SJSA1 (cell line): Measurements from ENCODE around the gene SIRPB2. TPM values are rescaled to one million over a fixed set of nuclear protein-coding genes. Genes with fewer than 3 reads are reported as not detected.

Experiments
- DNase-seq, 2 experiments: peaks; one replicate each; pipeline ENCODE4 v3.0.0-alpha.2; 2015 to 2020; ENCODE audit warnings: low spot score in 2 of 2, low read depth in 1 of 2
- H3K27ac ChIP-seq: fragments of 250-450 bp; sonication (Bioruptor Pico); 2 replicates; pipeline ENCODE4 v1.5.1; 2020; ENCODE audit warnings: mild to moderate bottlenecking, moderate library complexity
- H3K27me3 ChIP-seq: fragments of 250-450 bp; sonication (Bioruptor Pico); replicated peaks from 2 replicates; pipeline ENCODE4 v1.5.1; 2020; ENCODE audit warnings: mild to moderate bottlenecking, moderate library complexity
- H3K36me3 ChIP-seq: fragments of 250-450 bp; sonication (Bioruptor Pico); 2 replicates; pipeline ENCODE4 v1.5.1; 2020; ENCODE audit warnings: mild to moderate bottlenecking
- H3K4me1 ChIP-seq: fragments of 250-450 bp; sonication (Bioruptor Pico); replicated peaks from 2 replicates; pipeline ENCODE4 v1.6.1; 2021; ENCODE audit warnings: mild to moderate bottlenecking
- H3K4me3 ChIP-seq: fragments of 250-450 bp; sonication (Bioruptor Pico); 2 replicates; pipeline ENCODE4 v1.5.1; 2020; ENCODE audit warnings: mild to moderate bottlenecking
- H3K9me3 ChIP-seq: fragments of 250-450 bp; sonication (Bioruptor Pico); replicated peaks from 2 replicates; pipeline ENCODE4 v1.5.1; 2020; ENCODE audit warnings: mild to moderate bottlenecking
- total RNA-seq: library from RNA; depleted of rRNA; stranded (reverse); fragments of >200 nt; shearing (Covaris generic); gene quantifications from 2 replicates; pipeline ENCODE4 v1.2.3, GENCODE V29; 2014

The SIRPB2 gene
- total RNA-seq, 1 experiment from 2014 or later, result not detected

DNA sequence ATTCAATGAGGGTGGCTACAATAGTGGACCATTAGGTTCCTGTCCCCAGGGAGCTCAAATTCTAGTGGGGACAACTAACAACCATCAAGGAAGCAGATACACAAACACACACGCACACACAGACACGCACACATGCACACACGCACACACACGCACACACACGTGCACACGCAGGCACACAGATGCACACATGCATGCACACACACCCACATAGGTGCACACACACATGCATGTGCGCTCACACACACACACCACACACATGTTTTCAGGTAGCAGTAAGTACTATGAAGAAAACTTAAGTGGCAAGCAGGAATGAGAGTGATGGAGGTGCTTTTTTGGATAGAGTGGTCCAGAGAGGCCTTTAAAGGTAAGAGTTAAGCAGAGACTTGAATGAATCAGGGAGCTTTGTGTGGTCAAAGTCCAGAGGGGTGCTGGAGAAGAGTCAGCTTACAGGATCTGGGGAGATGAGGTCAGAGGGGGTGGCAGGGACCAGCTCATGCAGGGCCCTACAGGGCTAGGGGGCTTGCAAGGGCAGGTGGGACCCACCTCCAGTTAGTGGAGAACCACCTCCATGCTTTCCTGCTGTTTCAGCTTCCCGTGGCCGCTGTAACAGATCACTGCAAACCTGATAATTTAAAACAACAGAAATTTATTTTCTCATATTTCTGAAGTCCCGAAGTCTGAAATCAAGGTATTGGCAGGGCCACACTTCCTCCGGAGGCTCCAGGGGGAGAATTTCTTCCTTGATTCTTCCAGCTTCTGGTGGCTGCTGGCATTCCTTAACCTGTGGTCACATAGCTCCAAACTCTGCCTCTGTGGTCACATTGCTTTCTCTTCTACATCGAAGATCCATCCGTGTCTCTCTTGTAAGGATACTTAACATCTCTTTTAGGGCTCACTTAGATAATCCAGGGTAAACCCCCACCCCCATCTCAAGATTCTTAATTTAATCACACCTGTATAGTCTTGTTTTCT, 17.7 kb downstream of the SIRPB2 start:
- H3K27ac ChIP-seq, result no peak overlapping the region
- DNase-seq, result no peak
- no peaks in the 10 kb centered on the region for H3K27me3 ChIP-seq
- H3K4me3 ChIP-seq, result no peak overlapping the region
- H3K36me3 ChIP-seq, result no peaks in the 10 kb centered on the region
- peaks cover 17% of the 10 kb centered on the region for H3K4me1 ChIP-seq
- H3K9me3 ChIP-seq, result no peaks in the 10 kb centered on the region

DNA sequence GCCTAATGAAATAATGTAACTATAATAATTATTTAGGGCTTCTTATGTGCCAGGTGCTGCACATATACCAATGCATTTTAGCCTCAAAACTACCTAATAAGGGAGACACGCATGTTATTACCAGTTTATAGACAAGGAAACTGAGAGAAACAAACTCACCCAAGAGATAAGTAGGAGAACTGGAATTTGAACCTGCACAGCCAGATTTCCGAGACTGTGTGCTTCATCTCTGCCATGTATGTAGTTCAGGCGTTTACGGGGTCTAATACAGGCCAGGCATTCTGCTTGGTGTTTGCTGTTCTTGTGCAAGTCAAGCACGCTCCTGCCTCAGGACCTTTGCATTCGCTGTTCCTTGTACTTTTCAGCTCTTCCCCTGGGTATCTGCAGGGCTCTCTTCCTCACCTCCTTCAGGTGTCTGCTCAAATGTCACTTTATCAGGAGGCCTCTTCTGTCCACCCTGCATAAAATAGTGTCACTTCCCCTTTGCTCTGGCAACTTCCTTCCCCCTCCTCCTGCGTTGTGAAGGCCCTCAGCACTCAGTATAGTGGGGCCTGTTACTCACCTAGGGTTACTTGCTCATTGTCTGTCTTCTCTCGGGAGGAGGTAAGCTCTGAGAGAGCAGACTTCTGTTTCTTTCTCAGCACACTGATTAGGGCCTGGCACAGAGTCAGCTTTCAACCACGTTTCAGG, 18.5 kb downstream of the SIRPB2 start:
- Histone ChIP-seq H3K27me3 (no peaks in the 10 kb centered on the region), H3K36me3 (no peaks in the 10 kb centered on the region), H3K4me1 (peaks cover 13% of the 10 kb centered on the region), H3K27ac (no peak overlapping the region), H3K9me3 (no peaks in the 10 kb centered on the region), H3K4me3 (no peak overlapping the region)
- no peak for DNase-seq

DNA sequence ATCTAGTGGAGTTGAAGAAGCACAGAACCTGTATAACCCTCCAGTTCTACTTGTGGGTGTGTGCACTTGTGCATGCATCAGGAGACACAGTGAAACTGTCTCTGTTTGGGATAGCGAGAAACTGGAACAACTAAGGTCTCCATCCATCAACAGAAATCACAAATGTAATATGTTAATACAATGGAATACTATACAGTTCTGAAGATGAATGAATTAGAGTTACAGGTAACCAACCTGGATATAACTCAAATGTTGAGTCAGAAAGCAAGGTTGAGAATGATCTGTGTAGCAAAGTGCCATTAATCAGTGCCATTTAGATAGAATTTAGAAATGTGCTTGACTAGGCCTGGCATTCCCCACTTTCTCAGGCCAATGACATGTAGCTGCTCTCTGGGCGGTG, 20.0 kb downstream of the SIRPB2 start:
- Histone ChIP-seq H3K27ac (no peak overlapping the region), H3K4me3 (no peak overlapping the region), H3K27me3 (no peaks in the 10 kb centered on the region), H3K4me1 (peaks cover 13% of the 10 kb centered on the region), H3K36me3 (peaks cover 4% of the 10 kb centered on the region), H3K9me3 (peaks cover 3% of the 10 kb centered on the region; the same call in 1 of the 2 replicates)
- DNase-seq, result no peak

DNA sequence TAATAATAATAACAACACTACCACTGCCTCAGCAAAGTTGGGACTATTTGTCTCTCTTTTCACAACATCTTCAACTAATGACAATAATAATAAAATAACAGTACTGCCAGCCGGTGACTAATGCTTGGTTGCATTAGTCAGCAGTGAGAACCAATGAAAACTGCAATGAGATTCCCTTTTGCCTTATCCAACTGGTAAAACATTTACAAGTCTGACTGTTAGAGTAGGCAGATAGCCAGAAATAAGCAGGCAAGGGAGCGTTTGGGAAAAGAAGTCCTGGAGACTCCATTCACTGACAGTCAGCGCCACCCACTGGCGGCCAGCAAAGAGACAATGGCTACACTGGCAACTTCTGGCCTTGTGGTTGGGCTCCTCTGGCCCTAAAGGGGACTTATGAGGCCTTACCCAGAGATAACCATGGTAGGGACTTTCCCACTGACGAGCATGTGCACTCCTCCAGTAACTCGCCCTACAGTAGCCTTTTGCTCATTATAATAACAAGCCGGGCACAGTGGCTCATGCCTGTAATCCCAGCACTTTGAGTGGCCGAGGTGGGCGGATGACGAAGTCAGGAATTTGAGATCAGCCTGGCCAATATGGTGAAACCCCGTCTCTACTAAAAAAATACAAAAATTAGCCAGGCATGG, 21.2 kb downstream of the SIRPB2 start:
- Histone ChIP-seq H3K9me3 (peaks cover 3% of the 10 kb centered on the region; the same call in 1 of the 2 replicates), H3K27ac (peak overlapping the region; percentile 59)
- peak; percentile 97 for DNase-seq

DNA sequence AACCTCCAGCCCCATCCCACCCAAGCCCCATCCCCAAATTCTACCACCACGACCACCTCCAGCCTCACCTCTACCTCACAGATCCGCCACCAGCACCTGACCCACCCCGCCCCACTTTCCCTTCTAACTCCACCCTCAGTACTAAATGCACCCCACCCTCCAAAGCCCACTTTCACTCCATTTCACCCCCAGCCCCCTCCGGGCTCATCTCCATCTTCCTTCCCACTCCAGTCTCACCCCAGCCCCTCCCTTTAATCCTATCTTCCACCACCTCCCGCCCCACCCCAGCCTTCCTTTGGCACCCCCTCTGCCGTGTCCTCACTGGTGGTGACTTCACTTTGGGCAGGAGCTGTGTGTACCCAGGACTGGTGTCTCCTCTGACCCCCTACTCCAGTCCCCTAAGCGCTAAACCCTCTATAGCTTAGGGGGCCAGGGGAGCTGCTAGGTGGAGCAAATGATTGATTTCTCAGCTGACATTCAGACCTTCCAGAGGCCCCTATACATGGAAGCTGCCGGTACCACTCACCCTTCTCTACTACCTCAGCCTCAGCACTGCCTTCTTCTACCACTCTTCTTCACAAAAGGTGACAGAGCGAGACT, 21.8 kb downstream of the SIRPB2 start:
- H3K36me3 ChIP-seq, result peaks cover 20% of the 10 kb centered on the region
- H3K27me3 ChIP-seq, result no peaks in the 10 kb centered on the region
- H3K4me3 ChIP-seq, result no peak overlapping the region
- H3K4me1 ChIP-seq, result peaks cover 24% of the 10 kb centered on the region
- DNase-seq, result no peak
- H3K27ac ChIP-seq, result peak overlapping the region; percentile 59; the same call in 1 of the 2 replicates
- H3K9me3 ChIP-seq, result peaks cover 3% of the 10 kb centered on the region; the same call in 1 of the 2 replicates

More for the DNA sequence above, 21.2 kb downstream of the SIRPB2 start:
- Histone ChIP-seq H3K4me1 (peaks cover 22% of the 10 kb centered on the region), H3K36me3 (peaks cover 13% of the 10 kb centered on the region), H3K27me3 (no peaks in the 10 kb centered on the region), H3K4me3 (no peak overlapping the region)

DNA sequence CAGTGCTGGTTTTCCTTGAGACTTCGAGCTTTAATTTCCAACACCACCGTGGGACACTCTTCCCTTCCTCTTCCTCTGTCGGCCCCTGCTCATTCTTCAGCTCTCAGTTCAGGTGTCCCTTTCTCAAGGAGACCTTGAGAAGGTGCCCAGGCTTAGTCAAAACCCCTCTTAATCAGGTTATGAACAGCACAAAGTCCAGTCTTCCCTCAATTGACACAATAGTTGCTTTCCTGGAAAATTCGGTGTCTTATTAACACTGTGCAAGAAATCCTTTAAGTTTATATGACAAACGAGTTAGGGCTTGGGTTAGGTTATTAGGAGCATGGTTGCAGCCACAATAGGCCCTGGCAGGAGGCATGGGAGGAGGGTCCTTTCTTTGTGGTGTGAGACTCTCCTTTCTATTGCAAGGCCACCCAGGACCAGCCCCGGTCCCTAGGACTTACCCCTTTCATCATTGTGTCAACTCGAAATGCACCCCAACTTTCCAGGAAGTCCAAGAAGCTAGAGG, 23.0 kb downstream of the SIRPB2 start:
- peaks cover 32% of the 10 kb centered on the region for H3K36me3 ChIP-seq
- peaks cover 24% of the 10 kb centered on the region for H3K4me1 ChIP-seq
- H3K9me3 ChIP-seq, result peaks cover 3% of the 10 kb centered on the region; the same call in 1 of the 2 replicates
- H3K27ac ChIP-seq, result no peak overlapping the region
- H3K27me3 ChIP-seq, result no peaks in the 10 kb centered on the region
- no peak overlapping the region for H3K4me3 ChIP-seq
- DNase-seq, result no peak

DNA sequence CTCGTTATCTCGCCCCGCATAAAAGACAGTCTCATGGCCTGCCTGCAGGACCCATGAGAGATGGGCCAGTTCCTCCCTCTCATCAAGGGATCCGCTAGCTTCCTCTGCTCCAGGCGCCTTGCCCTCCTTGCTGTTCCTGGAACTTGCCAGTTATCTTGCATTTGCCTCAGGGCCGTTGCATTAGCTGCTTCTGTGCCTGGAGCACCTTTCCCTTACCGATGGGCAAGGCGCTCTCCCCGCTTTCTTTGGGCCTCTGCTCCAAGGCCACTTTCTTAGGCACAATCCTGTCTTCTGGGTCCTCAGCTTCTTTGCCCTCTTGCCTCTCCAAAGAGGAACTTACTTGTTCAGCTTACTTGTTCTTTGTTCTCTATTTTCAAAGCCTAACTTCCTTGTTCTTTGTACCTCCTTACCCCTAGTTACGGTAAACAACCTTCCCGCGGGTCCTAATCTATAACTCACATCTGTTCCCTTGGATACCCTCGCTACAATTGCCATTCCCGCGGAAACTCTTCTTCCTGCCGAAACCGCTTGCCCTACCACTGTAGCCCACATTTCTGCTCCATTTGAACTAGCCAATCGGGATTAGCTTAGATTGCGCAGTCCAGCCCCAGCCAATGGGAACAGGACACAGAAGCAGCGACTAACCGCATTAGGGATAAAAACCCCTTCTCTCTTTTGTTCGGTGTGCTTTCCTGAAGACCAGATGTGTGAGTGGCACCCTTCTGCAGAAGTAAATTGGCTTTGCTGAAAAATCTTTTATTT, 23.7 kb downstream of the SIRPB2 start:
- Histone ChIP-seq H3K4me3 (no peak overlapping the region), H3K27me3 (no peaks in the 10 kb centered on the region), H3K27ac (no peak overlapping the region), H3K36me3 (peaks cover 38% of the 10 kb centered on the region), H3K9me3 (peaks cover 3% of the 10 kb centered on the region; the same call in 1 of the 2 replicates), H3K4me1 (peaks cover 24% of the 10 kb centered on the region)
- DNase-seq, result no peak

DNA sequence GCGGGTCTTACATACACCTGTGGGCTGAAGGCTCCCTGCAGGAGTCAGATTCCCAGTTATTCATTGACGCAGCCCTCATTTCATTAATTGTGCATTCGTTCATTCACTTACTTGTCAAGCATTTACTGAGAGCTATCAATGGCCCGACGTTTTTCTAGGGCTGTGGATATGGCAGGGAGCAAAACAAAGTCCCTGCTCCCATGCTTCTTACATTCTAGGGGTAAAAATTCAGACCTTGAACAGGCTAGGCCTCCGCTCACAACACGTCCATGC, 24.2 kb downstream of the SIRPB2 start:
- H3K4me1 ChIP-seq, result peaks cover 24% of the 10 kb centered on the region
- peak overlapping the region; percentile 98 for H3K4me3 ChIP-seq

DNA sequence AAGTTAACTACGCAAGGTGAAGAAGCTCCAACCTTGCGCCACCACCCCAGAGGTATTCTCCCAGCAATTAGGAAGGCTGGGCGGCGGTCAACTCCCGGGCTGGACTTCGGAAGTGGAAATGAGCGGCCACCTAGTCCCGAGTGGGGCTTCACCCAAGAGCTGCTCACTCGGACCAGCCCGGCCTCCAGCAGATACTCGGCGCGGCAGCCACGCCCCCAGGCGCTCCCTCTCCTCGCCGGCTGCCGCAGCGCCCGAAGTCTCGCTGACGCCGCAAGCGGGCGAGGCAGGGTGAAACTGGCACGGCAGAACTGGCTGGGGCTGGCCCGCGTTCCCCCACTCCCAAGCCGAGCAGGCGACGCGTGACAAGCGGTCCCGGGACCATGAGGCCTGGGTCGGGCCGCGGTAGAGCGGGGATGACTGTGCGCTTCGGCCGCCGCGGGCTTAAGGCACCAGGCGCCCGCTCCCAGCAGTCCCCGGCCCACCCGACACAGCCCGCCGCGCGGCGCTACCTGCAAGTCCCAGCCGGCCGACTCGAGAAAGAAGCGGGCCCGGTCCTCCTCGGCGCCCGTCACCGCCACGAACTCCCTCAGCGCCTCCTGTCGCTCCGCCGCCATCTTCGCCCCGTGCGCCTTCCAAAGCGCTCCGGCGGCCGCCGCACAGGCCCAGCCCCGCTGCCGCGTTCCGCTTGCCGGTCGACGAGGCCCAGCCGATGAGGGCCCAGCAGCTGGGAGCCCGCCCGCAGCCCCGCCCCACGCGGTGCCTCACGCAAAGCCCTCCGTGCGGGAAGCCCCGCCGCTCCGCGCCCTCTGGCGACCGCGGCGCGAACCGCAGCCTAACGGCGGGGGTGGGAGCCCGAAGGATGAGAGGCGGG, 24.8 kb downstream of the SIRPB2 start, which contains the start of gene NSFL1C:
Gene NSFL1C (minus strand): TSS at position 639 of the 871 bp plus-strand sequence. CDS start 25 bp downstream, at position 614.
- H3K36me3 ChIP-seq, result peaks cover 45% of the 10 kb centered on the region
- no peaks in the 10 kb centered on the region for H3K27me3 ChIP-seq
- H3K9me3 ChIP-seq, result peaks cover 3% of the 10 kb centered on the region; the same call in 1 of the 2 replicates
- H3K27ac ChIP-seq, result peak within 1 kb of the TSS; percentile 86
- peaks cover 24% of the 10 kb centered on the region for H3K4me1 ChIP-seq
- DNase-seq, result peak; percentile 90 to 95
- H3K4me3 ChIP-seq, result peak within 1 kb of the TSS; percentile 98

More for the DNA sequence above, 24.2 kb downstream of the SIRPB2 start:
- Histone ChIP-seq H3K27me3 (no peaks in the 10 kb centered on the region), H3K27ac (no peak overlapping the region), H3K36me3 (peaks cover 39% of the 10 kb centered on the region), H3K9me3 (peaks cover 3% of the 10 kb centered on the region; the same call in 1 of the 2 replicates)
- no peak for DNase-seq

DNA sequence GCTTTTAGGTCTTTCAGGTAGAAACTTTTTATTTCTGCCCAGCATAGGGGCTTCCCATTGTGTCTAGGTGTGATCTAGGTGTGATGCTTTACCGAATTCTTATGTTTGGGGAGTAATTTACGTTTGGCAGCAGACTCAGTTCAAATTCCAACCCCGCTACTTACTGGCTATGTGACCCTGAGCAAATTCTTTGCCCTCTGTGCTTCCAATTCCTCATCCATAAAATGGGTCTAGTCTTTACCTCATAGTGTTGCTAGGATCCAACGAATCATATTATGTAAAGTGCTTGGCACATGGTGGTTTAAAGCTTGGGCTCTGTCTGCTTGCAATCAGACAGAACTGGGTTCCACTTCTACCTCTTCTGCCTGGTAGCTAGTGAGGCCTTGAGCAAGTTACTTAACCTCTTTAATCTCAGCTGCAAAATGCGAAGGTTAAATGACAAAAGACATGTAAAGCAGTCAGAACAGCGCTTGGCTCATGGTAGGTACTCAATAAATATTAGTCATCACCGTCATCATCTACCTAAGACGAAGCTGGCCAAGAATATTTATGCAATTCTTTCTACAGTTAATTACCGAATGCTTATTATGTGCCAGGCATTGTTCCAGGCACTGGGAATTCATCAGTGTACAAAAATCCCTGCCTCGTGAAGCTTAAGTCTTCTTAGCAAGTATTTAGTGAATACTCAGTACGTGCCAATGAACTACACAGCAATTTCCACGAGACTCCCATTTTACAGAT, 25.6 kb downstream of the SIRPB2 start:
- H3K4me1 ChIP-seq, result peaks cover 20% of the 10 kb centered on the region
- H3K27ac ChIP-seq, result peak overlapping the region; percentile 86
- no peak for DNase-seq

DNA sequence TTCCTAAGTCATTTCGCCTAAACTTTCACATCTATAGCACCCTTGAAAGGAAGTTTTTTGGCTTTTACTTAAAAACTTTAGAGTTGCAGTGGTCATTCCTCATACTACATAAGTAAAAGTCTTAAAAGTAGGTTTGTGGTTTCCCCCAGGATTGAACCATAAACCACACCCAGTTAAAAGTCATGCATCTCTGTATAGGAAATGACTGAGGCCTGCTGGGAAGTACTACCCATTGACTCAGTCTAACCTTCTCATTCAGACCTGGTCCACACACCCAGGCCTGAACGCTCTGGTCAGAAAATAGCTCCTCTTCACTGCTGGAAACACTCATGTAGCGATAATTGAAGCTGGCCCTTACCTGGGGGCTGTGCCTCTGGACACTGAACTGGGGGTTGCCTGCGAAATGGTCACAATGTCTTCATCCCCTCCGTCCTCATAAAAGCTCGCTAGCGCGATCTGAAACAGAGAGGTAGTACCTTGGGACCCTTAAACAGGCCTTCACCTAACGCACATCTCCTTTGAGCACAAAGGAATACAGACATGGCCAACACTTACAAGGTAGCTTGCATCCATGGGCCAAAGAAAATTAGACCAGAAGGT, 27.1 kb downstream of the SIRPB2 start:
- H3K4me1 ChIP-seq, result peaks cover 11% of the 10 kb centered on the region
- H3K36me3 ChIP-seq, result peaks cover 69% of the 10 kb centered on the region
- no peak overlapping the region for H3K4me3 ChIP-seq
- DNase-seq, result no peak
- peaks cover 3% of the 10 kb centered on the region; the same call in 1 of the 2 replicates for H3K9me3 ChIP-seq
- no peak overlapping the region for H3K27ac ChIP-seq
- H3K27me3 ChIP-seq, result no peaks in the 10 kb centered on the region

More for the DNA sequence above, 25.6 kb downstream of the SIRPB2 start:
- Histone ChIP-seq H3K4me3 (peak overlapping the region; percentile 98), H3K27me3 (no peaks in the 10 kb centered on the region), H3K9me3 (peaks cover 3% of the 10 kb centered on the region; the same call in 1 of the 2 replicates), H3K36me3 (peaks cover 53% of the 10 kb centered on the region)
